Psoas muscle (tissue), 8 donors: ENCODE data around the gene MARCHF3. TPM values are rescaled to one million over a fixed set of nuclear protein-coding genes. Genes with fewer than 3 reads are reported as not detected.

ENCODE experiments used
- ATAC-seq, 4 donors: fragments of 200-7000 bp; cut with Tn5 transposase; one replicate each; pipeline ENCODE4 v1.9.1; 2020; ENCODE audit warnings: moderate library complexity in 3 of 4, mild to moderate bottlenecking in 2 of 4
- DNase-seq, 2 donors: peaks; one replicate each; pipeline ENCODE4 v3.0.0-alpha.2; 2020
- H3K27ac ChIP-seq: fragments of 200-600 bp; one replicate; pipeline ENCODE4 v1.8.0; 2022
- H3K27me3 ChIP-seq, 3 donors: fragments of 200-600 bp in 1 of 3; one replicate each; pipeline versions ENCODE4 v1.6.1 to v1.8.0; 2013 to 2022; ENCODE audit warnings: low read length in 2 of 3, mild to moderate bottlenecking in 2 of 3, moderate library complexity in 1 of 3; ENCODE audit not compliant: insufficient read depth in 3 of 3
- H3K36me3 ChIP-seq, 2 donors: fragments of 200-600 bp in 1 of 2; one replicate each; pipeline versions ENCODE4 v1.6.1 to v1.8.0; 2013 to 2022; ENCODE audit warnings: low read depth in 1 of 2, mild to moderate bottlenecking in 1 of 2, moderate library complexity in 1 of 2; ENCODE audit not compliant: insufficient read depth in 1 of 2
- H3K4me1 ChIP-seq: fragments of 200-600 bp; one replicate; pipeline ENCODE4 v1.8.0; 2022
- H3K4me3 ChIP-seq: fragments of 200-600 bp; one replicate; pipeline ENCODE4 v1.8.0; 2022; ENCODE audit warnings: mild to moderate bottlenecking
- H3K9me3 ChIP-seq: fragments of 200-600 bp; one replicate; pipeline ENCODE4 v1.8.0; 2022
- WGBS, 3 donors: extraction: QIAGEN DNeasy Blood & Tissue Kit; methylation state at CpG; one replicate each; pipeline versions ENCODE4 v1.1.6 to v1.1.7; 2013; 5-methylcytosine and 5-hydroxymethylcytosine counted together
- intact Hi-C, 2 donors: fragments of 100-400 bp; cut with DNase I; formaldehyde crosslinking; loops; one replicate each; pipeline versions ENCODE4 v1.11.0 to v1.14.2; 2022
- polyA plus RNA-seq, 3 donors: library from polyadenylated mRNA; stranded (reverse); fragments of 200-250 nt; gene quantifications; one replicate each; pipeline ENCODE4 v1.2.3, GENCODE V29; 2013
- total RNA-seq, 4 donors: library from RNA; stranded (reverse); fragmentation: NEBNext Ultra II Directional in 2 of 4; extraction: Animal tissue kit (Norgen Biotek cat#: 25700) in 2 of 4; gene quantifications; one replicate each; pipeline versions ENCODE4 v1.2.1 to v1.2.4, GENCODE V29; 2021 to 2023
- TF ChIP-seq, protein P1 (sequence below): fragments of 200-600 bp; IDR thresholded peaks from one replicate; pipeline ENCODE4 v1.8.0; 2022; ENCODE audit warnings: antibody characterized with exemption
- donor health status: healthy with polysubstance abuse.
- donor health status: DM: no; HTN: no; CAD: no; lungs with moderate emphysema.
- donor health status: Bipolar disorder and iron deficiency.
- donor health status: healthy.
- donor health status: DM: yes; HTN: yes; CAD: no.
- donor health status: DM: no; HTN: no; CAD: no.
- donor health status: DM: no; HTN: no; CAD: no.
- donor health status: DM: yes; HTN: yes; CAD: no.

Gene MARCHF3
- total and polyA plus RNA-seq, 7 donors = 6.0 to 22.0 (median 12.0) TPM

DNA sequence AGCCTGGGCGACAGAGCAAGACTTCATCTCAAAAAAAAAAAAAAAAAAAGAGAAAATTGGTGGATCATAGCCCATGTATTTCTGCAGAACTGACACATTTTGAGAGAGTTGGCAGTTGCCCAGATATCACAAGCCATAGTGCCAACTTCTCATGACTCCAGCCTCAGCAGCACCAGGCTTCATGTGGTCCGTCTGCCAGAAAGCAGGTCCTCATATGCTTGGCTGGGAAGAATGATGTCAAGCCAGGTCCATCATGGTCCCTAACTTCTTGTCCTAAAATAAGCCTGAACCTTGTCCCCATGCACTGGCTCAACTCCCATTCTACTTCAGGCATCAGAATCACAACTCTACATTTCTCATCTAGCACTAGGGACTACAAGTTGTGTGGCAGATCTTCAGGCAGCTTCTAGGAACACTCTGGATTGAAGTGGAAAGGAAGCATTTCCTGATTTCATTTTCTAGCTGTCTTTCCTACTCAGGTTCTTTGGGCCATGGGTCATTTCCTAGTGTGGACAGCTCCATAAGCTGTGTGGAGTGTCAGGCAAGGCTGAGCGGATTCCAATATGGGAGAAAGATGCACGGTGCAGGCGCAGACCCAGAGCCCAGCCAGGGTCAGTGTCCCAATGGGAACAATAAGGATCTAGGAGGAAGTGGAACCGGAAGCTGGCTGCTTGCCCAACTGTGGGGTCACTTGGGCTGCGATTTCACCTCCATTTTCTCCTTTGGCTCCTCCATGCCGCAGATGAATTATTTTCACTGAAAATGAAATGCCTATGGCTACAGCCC, 163.3 kb downstream of the MARCHF3 start:
- H3K27ac ChIP-seq = no peak overlapping the region
- no peaks in the 10 kb centered on the region for H3K4me1 ChIP-seq
- H3K36me3 ChIP-seq = no peaks in the 10 kb centered on the region
- H3K27me3 ChIP-seq = no peaks in the 10 kb centered on the region
- H3K4me3 ChIP-seq = no peak overlapping the region
- no peaks in the 10 kb centered on the region for H3K9me3 ChIP-seq
- no peak for ATAC-seq
- TF ChIP-seq, protein P1, sequence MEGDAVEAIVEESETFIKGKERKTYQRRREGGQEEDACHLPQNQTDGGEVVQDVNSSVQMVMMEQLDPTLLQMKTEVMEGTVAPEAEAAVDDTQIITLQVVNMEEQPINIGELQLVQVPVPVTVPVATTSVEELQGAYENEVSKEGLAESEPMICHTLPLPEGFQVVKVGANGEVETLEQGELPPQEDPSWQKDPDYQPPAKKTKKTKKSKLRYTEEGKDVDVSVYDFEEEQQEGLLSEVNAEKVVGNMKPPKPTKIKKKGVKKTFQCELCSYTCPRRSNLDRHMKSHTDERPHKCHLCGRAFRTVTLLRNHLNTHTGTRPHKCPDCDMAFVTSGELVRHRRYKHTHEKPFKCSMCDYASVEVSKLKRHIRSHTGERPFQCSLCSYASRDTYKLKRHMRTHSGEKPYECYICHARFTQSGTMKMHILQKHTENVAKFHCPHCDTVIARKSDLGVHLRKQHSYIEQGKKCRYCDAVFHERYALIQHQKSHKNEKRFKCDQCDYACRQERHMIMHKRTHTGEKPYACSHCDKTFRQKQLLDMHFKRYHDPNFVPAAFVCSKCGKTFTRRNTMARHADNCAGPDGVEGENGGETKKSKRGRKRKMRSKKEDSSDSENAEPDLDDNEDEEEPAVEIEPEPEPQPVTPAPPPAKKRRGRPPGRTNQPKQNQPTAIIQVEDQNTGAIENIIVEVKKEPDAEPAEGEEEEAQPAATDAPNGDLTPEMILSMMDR = no peak
- intact Hi-C loops = loop anchor here (5.0 to 10.0 kb wide), 2 partner anchors 165 to 168 kb away; partner anchors contain the start of gene MARCHF3 (in 2 of the 2)
- no peak for DNase-seq
- WGBS, 3 donors = 53 to 66% (median 64%) methylated on average over 8 of the region's 8 CpGs

- DNase-seq = no peak
- no peaks in the 10 kb centered on the region for H3K36me3 ChIP-seq
- WGBS, 3 donors = 31 to 44% (median 33%) methylated on average over 3 of the region's 3 CpGs
Observed at GRCh38 chr5:126865299-126865698, 165.1 kb downstream of the MARCHF3 start.

GRCh38 chr5:126864042-126864688, 166.2 kb downstream of the MARCHF3 start:
- TF ChIP-seq, protein P1 = peak; percentile 10
- ATAC-seq (peak; percentile 98 to 99 (median 98)), DNase-seq (peak; percentile 70 to 92)
- Histone ChIP-seq H3K27me3 (no peaks in the 10 kb centered on the region), H3K36me3 (no peaks in the 10 kb centered on the region), H3K27ac (peak overlapping the region; percentile 6), H3K9me3 (no peaks in the 10 kb centered on the region), H3K4me3 (peak overlapping the region; percentile 59), H3K4me1 (no peaks in the 10 kb centered on the region)
- WGBS, 3 donors = 35 to 49% (median 35%) methylated on average over 22 of the region's 22 CpGs
- intact Hi-C loops = loop anchor here in 1 of 2 donors (10.0 kb wide), 1 partner anchor 171 kb away; the partner anchor contains the start of gene MARCHF3

More at GRCh38 chr5:126865299-126865698, 165.1 kb downstream of the MARCHF3 start:
- Histone ChIP-seq H3K27ac (no peak overlapping the region), H3K4me1 (no peaks in the 10 kb centered on the region), H3K9me3 (no peaks in the 10 kb centered on the region), H3K4me3 (no peak overlapping the region), H3K27me3 (no peaks in the 10 kb centered on the region)
- no peak for ATAC-seq
- TF ChIP-seq, protein P1 = no peak
- intact Hi-C loops = loop anchor here (5.0 to 10.0 kb wide), 2 partner anchors 167 to 170 kb away; partner anchors contain the start of gene MARCHF3 (in 2 of the 2)

DNA sequence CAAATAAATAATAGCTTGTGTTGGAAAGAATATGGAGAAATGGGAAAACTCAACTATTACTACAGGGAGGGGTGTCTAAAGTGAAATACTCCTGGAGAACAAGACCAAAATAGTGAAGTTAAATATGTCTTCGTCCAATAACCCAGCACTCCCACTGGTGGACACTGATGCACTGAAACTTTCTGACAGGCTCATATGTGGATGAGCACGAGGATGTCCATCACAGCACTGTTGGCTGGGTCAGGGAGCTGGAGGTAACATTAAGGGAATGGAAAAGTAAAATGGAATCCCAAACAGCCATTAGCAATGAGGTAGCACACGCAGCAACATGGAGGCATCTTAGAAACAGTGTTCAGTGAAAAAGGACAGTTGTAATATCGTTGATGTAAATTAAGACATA, 167.0 kb downstream of the MARCHF3 start:
- TF ChIP-seq, protein P1 = no peak
- 91 to 96% (median 93%) methylated on average over 4 of the region's 4 CpGs for WGBS, 3 donors

More for the DNA sequence above, 167.0 kb downstream of the MARCHF3 start:
- H3K4me3 ChIP-seq = peak overlapping the region; percentile 59
- ATAC-seq = peak in 1 of 4 donors; percentile 12
- H3K4me1 ChIP-seq = no peaks in the 10 kb centered on the region
- no peak for DNase-seq
- no peaks in the 10 kb centered on the region for H3K27me3 ChIP-seq
- no peak overlapping the region for H3K27ac ChIP-seq
- H3K9me3 ChIP-seq = no peaks in the 10 kb centered on the region
- no peaks in the 10 kb centered on the region for H3K36me3 ChIP-seq
- intact Hi-C loops = loop anchor here in 1 of 2 donors (10.0 kb wide), 1 partner anchor 171 kb away; the partner anchor contains the start of gene MARCHF3
